ENCODE measurements around the gene CNOT6L.

GRCh38 chr4:77861495-77861894 lies 42.3 kb upstream of the CNOT6L start:
- TF ChIP-seq EZH2 (IDR thresholded peaks at IDR 0.05; ENCODE audit: insufficient read depth, poor library complexity, severe bottlenecking) = no peak
- no peak for TF ChIP-seq EZH2phosphoT487 (IDR thresholded peaks at IDR 0.05; ENCODE audit: insufficient read depth, low read depth)

Data from GM23248 (cell line).